ENCODE measurements around the gene GPR89B. TPM values are rescaled to one million over a fixed set of nuclear protein-coding genes. Genes with fewer than 3 reads are reported as not detected.
A peak's percentile ranks its signal among the peaks of the same experiment; 100 is the strongest.

Gene GPR89B
- total and polyA plus RNA-seq, 9 of the 15 experiments (the other 6 are each of a cell fraction or from before 2014, with no cell fraction given) = 9.3 to 39.3 (median 19.6) TPM

GRCh38 chr1:147892216-147892615 is 36.0 kb upstream of the GPR89B start:
- intact Hi-C loops (cut with micrococcal nuclease) (loop anchor here (2.0 to 10.0 kb wide), 4 partner anchors 49 to 497 kb away; no protein-coding TSS in a partner anchor), in situ Hi-C loops (cut with MboI) (loop anchor here (5.0 to 10.0 kb wide), 3 partner anchors 50 to 617 kb away; no protein-coding TSS in a partner anchor)
- H4K20me1 ChIP-seq (replicated peaks; ENCODE audit: control insufficient read depth, insufficient read depth, low read length) = no peaks in the 10 kb centered on the region
- TF ChIP-seq, protein P1, sequence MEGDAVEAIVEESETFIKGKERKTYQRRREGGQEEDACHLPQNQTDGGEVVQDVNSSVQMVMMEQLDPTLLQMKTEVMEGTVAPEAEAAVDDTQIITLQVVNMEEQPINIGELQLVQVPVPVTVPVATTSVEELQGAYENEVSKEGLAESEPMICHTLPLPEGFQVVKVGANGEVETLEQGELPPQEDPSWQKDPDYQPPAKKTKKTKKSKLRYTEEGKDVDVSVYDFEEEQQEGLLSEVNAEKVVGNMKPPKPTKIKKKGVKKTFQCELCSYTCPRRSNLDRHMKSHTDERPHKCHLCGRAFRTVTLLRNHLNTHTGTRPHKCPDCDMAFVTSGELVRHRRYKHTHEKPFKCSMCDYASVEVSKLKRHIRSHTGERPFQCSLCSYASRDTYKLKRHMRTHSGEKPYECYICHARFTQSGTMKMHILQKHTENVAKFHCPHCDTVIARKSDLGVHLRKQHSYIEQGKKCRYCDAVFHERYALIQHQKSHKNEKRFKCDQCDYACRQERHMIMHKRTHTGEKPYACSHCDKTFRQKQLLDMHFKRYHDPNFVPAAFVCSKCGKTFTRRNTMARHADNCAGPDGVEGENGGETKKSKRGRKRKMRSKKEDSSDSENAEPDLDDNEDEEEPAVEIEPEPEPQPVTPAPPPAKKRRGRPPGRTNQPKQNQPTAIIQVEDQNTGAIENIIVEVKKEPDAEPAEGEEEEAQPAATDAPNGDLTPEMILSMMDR (IDR thresholded peaks at IDR 0.05 in 2 of 3, conservative IDR thresholded peaks at IDR 0.05 in 1 of 3; ENCODE audit: insufficient read depth in 2 of 3, low read depth in 1 of 3, low read length in 3 of 3) = peak in 2 of 3 experiments; percentile 2 to 21; a peak in 2 of 6 replicates
- no peak for TF ChIP-seq SMARCA4 (IDR thresholded peaks at IDR 0.05)
- no peak overlapping the region for H3K27ac ChIP-seq (ENCODE audit: extremely low read depth, low read depth, low read length)
- no peak for ATAC-seq
- DNase-seq (ENCODE audit: extremely low read depth in 1 of 4, low spot score in 3 of 4) = no peak
- 55% methylated on average over 5 of the region's 5 CpGs for WGBS (ENCODE audit: insufficient coverage, low coverage, missing lambda C conversion rate)
- no peak overlapping the region for H2AFZ ChIP-seq (ENCODE audit: low read depth, low read length)
- peaks cover 2 to 14% of the 10 kb centered on the region in 2 experiments; a peak in 4 of 5 replicates for H3K27me3 ChIP-seq (ENCODE audit: control insufficient read depth in 2 of 2, insufficient read depth in 2 of 2, low read length in 2 of 2)
- POLR2A ChIA-PET = interaction anchor here (0.8 to 1.2 kb wide), 2 partner anchors 32 to 146 kb away, joined by 3 read pairs; no protein-coding TSS in a partner anchor
- H3K4me2 ChIP-seq (ENCODE audit: insufficient read depth, low read length) = no peak overlapping the region
- no TSS peak for BruUV-seq (replicated peaks)
- no peaks in the 10 kb centered on the region for H3K79me2 ChIP-seq (ENCODE audit: control insufficient read depth, insufficient read depth, low read length)
- CTCF ChIA-PET (ENCODE audit: low intra/inter-chr PET ratio) = interaction anchor here (0.7 to 1.7 kb wide), 4 partner anchors 377 to 620 kb away, joined by 3 to 6 read pairs (median 4); no protein-coding TSS in a partner anchor
- H3K4me1 ChIP-seq (replicated peaks in 1 of 2; ENCODE audit: control insufficient read depth in 2 of 2, insufficient read depth in 2 of 2, low read length in 2 of 2) = no peaks in the 10 kb centered on the region
- no peak overlapping the region for H3K9ac ChIP-seq (ENCODE audit: insufficient read depth in 1 of 2, low read depth in 2 of 2, low read length in 2 of 2)
- no peaks in the 10 kb centered on the region for H3K9me1 ChIP-seq (ENCODE audit: control insufficient read depth, insufficient read depth, low read length)
- FAIRE-seq = no peak
- H3K36me3 ChIP-seq (ENCODE audit: control insufficient read depth, insufficient read depth, low read length) = no peaks in the 10 kb centered on the region
- H3K9me3 ChIP-seq (replicated peaks; ENCODE audit: control insufficient read depth, insufficient read depth, low read depth, low read length) = no peaks in the 10 kb centered on the region
- no peak overlapping the region for H3K4me3 ChIP-seq

Data from K562 (cell line).